GM18519 (cell line): ENCODE data around the gene SOX3.

Source experiments
- ATAC-seq: cut with Tn5 transposase; IDR thresholded peaks from one replicate; pipeline ENCODE4 v1.9.1; 2021; ENCODE audit warnings: mild to moderate bottlenecking, moderate library complexity; ENCODE audit not compliant: unreplicated experiment, low FRiP score

SOX3 gene

GRCh38 chrX:140504371-140505324 is at the start of gene SOX3:
SOX3 (minus strand) TSS chrX:140505069; CDS start chrX:140505060, 9 bp downstream.
- no peak for ATAC-seq

GRCh38 chrX:140548985-140549384 is 44.1 kb upstream of the SOX3 start:
- ATAC-seq, result no peak

GRCh38 chrX:140526171-140526570 is 21.3 kb upstream of the SOX3 start:
- no peak for ATAC-seq

- no peak for ATAC-seq
Measured at GRCh38 chrX:140525448-140525847, 20.6 kb upstream of the SOX3 start.

- ATAC-seq, result no peak
Measured at GRCh38 chrX:140524556-140524955, 19.7 kb upstream of the SOX3 start.

- ATAC-seq, result no peak
Measured at GRCh38 chrX:140521393-140521792, 16.5 kb upstream of the SOX3 start.

GRCh38 chrX:140514554-140514953 is 9.7 kb upstream of the SOX3 start:
- ATAC-seq, result no peak

GRCh38 chrX:140510895-140511295 is 6.0 kb upstream of the SOX3 start:
- ATAC-seq, result no peak

- ATAC-seq, result no peak
Measured at GRCh38 chrX:140510306-140510676, 5.4 kb upstream of the SOX3 start.

- ATAC-seq, result no peak
Measured at GRCh38 chrX:140509468-140510305, 4.8 kb upstream of the SOX3 start.

- no peak for ATAC-seq
Measured at GRCh38 chrX:140508958-140509357, 4.1 kb upstream of the SOX3 start.

- no peak for ATAC-seq
Measured at GRCh38 chrX:140507982-140508305, 3.1 kb upstream of the SOX3 start.

- ATAC-seq, result no peak
Measured at GRCh38 chrX:140507223-140507981, 2.5 kb upstream of the SOX3 start.

GRCh38 chrX:140505421-140506337 is 810 bp upstream of the SOX3 start:
- no peak for ATAC-seq

GRCh38 chrX:140503714-140504351 is 1.0 kb downstream of the SOX3 start:
- no peak for ATAC-seq

GRCh38 chrX:140503238-140503601 is 1.6 kb downstream of the SOX3 start:
- no peak for ATAC-seq

GRCh38 chrX:140502491-140503237 is 2.2 kb downstream of the SOX3 start:
- no peak for ATAC-seq

GRCh38 chrX:140501940-140502468 is 2.9 kb downstream of the SOX3 start:
- ATAC-seq, result no peak
